ENCODE data around the gene SEC22C. TPM values are rescaled to one million over a fixed set of nuclear protein-coding genes. Genes with fewer than 3 reads are reported as not detected.

The SEC22C gene
- total RNA-seq, 1 donor from 2014 or later = 48.6 TPM

DNA sequence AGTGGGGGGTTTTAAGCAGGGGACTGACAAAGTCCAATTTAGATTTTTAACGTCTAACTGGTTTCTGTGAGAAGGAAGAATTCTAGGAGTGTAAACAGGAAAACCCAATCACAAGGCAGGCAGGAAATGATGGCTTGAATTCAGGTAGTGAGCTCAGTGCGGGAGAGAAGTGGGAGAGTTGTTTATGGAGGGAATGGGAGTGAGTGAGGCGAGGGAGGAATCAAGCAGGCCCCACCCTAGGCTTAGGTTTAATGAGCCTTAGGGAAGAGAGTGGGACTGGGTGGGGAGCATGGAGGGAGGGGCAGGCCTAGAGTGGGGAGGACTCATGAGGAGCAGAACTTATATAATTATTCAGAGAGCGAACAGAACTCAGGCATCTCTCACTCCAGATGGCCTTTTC lies 61.4 kb downstream of the SEC22C start:
- H3F3A ChIP-seq (ENCODE audit: low read depth) = no peaks in the 10 kb centered on the region
- no peak overlapping the region for H2AFZ ChIP-seq (replicated peaks)
- H4K20me1 ChIP-seq (ENCODE audit: low read depth) = no peaks in the 10 kb centered on the region
- Mint-ChIP-seq H3K27ac (no peak overlapping the region), H3K27me3 (ENCODE audit: insufficient read depth, low read depth) (peaks cover 8% of the 10 kb centered on the region), H3K4me1 (peaks cover under 1% of the 10 kb centered on the region), H3K36me3 (no peaks in the 10 kb centered on the region), H3K4me3 (no peak overlapping the region), H3K9me3 (no peaks in the 10 kb centered on the region)
- no peaks in the 10 kb centered on the region for H3K36me3 ChIP-seq
- no peaks in the 10 kb centered on the region for H3K9me3 ChIP-seq (ENCODE audit: low read depth)
- H3K9ac ChIP-seq = no peak overlapping the region
- H3K4me1 ChIP-seq = no peaks in the 10 kb centered on the region
- no peak for DNase-seq (ENCODE audit: low spot score)
- no peak for TF ChIP-seq EZH2 (IDR thresholded peaks at IDR 0.05)
- no peak for TF ChIP-seq EZH2phosphoT487 (IDR thresholded peaks at IDR 0.05)
- TF ChIP-seq, protein P1, sequence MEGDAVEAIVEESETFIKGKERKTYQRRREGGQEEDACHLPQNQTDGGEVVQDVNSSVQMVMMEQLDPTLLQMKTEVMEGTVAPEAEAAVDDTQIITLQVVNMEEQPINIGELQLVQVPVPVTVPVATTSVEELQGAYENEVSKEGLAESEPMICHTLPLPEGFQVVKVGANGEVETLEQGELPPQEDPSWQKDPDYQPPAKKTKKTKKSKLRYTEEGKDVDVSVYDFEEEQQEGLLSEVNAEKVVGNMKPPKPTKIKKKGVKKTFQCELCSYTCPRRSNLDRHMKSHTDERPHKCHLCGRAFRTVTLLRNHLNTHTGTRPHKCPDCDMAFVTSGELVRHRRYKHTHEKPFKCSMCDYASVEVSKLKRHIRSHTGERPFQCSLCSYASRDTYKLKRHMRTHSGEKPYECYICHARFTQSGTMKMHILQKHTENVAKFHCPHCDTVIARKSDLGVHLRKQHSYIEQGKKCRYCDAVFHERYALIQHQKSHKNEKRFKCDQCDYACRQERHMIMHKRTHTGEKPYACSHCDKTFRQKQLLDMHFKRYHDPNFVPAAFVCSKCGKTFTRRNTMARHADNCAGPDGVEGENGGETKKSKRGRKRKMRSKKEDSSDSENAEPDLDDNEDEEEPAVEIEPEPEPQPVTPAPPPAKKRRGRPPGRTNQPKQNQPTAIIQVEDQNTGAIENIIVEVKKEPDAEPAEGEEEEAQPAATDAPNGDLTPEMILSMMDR (IDR thresholded peaks at IDR 0.05) = no peak
- H3K27ac ChIP-seq = no peak overlapping the region
- no peaks in the 10 kb centered on the region for H3K27me3 ChIP-seq
- H3K4me2 ChIP-seq = no peak overlapping the region
- no peak overlapping the region for H3K4me3 ChIP-seq
- H3K79me2 ChIP-seq (ENCODE audit: low read depth) = no peaks in the 10 kb centered on the region

DNA sequence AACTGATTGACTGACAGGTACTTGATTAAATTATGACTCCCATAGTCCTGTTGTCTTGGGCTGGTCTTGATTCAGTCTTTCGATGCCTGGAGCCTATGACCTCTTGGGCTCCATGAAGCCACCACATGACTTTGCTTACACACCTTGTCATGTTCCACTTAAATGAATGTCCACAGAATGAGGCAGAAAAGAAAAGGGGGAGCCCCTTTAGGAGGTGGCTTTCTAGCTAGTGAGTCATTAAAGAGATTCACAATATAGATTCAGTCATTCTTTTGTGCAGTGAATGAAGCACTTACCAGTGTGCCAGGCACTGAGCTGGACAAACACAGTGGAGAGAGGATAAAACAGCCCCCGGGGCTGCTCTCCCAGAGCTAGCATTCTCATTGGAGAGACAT lies 62.2 kb downstream of the SEC22C start:
- Histone ChIP-seq H3K36me3 (no peaks in the 10 kb centered on the region), H3K4me2 (no peak overlapping the region), H3K4me3 (no peak overlapping the region), H3K27me3 (no peaks in the 10 kb centered on the region), H3K9ac (no peak overlapping the region), H3K79me2 (ENCODE audit: low read depth) (no peaks in the 10 kb centered on the region), H3F3A (ENCODE audit: low read depth) (no peaks in the 10 kb centered on the region), H3K4me1 (no peaks in the 10 kb centered on the region), H3K9me3 (ENCODE audit: low read depth) (no peaks in the 10 kb centered on the region), H4K20me1 (ENCODE audit: low read depth) (no peaks in the 10 kb centered on the region), H2AFZ (replicated peaks) (no peak overlapping the region), H3K27ac (no peak overlapping the region)
- H3K36me3 Mint-ChIP-seq = no peaks in the 10 kb centered on the region
- H3K4me1 Mint-ChIP-seq = no peaks in the 10 kb centered on the region
- DNase-seq (ENCODE audit: low spot score) = no peak
- no peaks in the 10 kb centered on the region for H3K9me3 Mint-ChIP-seq
- H3K27me3 Mint-ChIP-seq (ENCODE audit: insufficient read depth, low read depth) = peaks cover 8% of the 10 kb centered on the region
- TF ChIP-seq EZH2phosphoT487 (IDR thresholded peaks at IDR 0.05) = no peak
- TF ChIP-seq, protein P1 (IDR thresholded peaks at IDR 0.05) = no peak
- TF ChIP-seq EZH2 (IDR thresholded peaks at IDR 0.05) = no peak
- no peak overlapping the region for H3K4me3 Mint-ChIP-seq
- peak overlapping the region; percentile 14 for H3K27ac Mint-ChIP-seq

DNA sequence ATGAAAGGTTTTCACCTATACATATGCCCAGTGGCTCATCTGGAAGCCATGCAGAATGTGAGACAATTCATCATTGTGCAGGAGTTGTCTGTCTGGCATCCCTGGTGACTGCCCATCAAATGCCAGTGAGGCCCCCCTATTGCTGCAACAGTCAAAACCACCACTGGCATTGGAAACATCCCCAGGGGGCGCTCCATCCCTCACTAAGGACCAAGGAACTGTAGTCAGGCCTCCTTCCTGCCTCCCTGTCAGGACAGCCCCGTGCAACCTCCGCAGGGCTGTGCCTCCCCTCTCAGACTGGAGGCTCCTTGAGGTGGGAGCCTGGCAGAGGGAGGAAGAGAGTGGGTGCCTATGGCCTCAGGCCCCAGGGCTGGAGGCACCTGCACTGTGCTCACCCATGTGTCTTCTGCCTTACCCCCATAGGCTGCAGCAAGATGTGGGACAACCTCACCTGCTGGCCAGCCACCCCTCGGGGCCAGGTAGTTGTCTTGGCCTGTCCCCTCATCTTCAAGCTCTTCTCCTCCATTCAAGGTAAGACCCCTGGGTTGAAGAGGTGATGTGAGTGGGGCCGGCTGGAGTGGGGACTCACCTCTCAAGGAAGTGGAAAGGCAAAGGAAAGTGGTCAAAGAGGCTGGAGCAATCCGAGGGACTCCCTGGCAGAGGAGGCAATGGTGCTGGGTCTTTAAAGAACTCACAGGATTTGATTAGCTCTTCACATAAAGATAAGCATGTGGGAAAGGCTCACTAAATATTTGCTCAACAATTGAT lies 62.8 kb downstream of the SEC22C start:
- Histone ChIP-seq H3K27ac (no peak overlapping the region), H3K9ac (no peak overlapping the region), H3K4me2 (no peak overlapping the region), H3K4me3 (no peak overlapping the region), H3K4me1 (no peaks in the 10 kb centered on the region), H3F3A (ENCODE audit: low read depth) (no peaks in the 10 kb centered on the region), H2AFZ (replicated peaks) (no peak overlapping the region), H3K9me3 (ENCODE audit: low read depth) (no peaks in the 10 kb centered on the region), H4K20me1 (ENCODE audit: low read depth) (no peaks in the 10 kb centered on the region), H3K79me2 (ENCODE audit: low read depth) (no peaks in the 10 kb centered on the region), H3K27me3 (no peaks in the 10 kb centered on the region), H3K36me3 (no peaks in the 10 kb centered on the region)
- no peaks in the 10 kb centered on the region for H3K36me3 Mint-ChIP-seq
- no peaks in the 10 kb centered on the region for H3K4me1 Mint-ChIP-seq
- no peak overlapping the region for H3K4me3 Mint-ChIP-seq
- no peak overlapping the region for H3K27ac Mint-ChIP-seq
- no peak for TF ChIP-seq EZH2 (IDR thresholded peaks at IDR 0.05)
- TF ChIP-seq, protein P1 (IDR thresholded peaks at IDR 0.05) = peak; percentile 50
- H3K27me3 Mint-ChIP-seq (ENCODE audit: insufficient read depth, low read depth) = peaks cover 11% of the 10 kb centered on the region
- peak; percentile 58 for DNase-seq (ENCODE audit: low spot score)
- no peaks in the 10 kb centered on the region for H3K9me3 Mint-ChIP-seq

Data from neural progenitor cell (in vitro differentiated cells).